OCI-LY3 (cell line): Measurements from ENCODE around the gene SERPINA1.

Source experiments
- H2AFZ ChIP-seq: fragments of 200-600, 300-600 bp; shearing (Covaris generic); 2 replicates; pipeline ENCODE4 v1.6.0; 2014; ENCODE audit warnings: antibody characterized with exemption, low read depth, low read length
- H3K27ac ChIP-seq: fragments of 200-600, 300-600 bp; sonication (generic); 2 replicates; pipeline ENCODE4 v1.5.1; 2014; ENCODE audit warnings: mild to moderate bottlenecking, low read length, moderate library complexity, mixed read lengths
- H3K27me3 ChIP-seq: fragments of 200-600, 300-600 bp; sonication (generic); 2 replicates; pipeline ENCODE4 v1.6.1; 2014; ENCODE audit warnings: low read depth, low read length, mixed read lengths
- H3K36me3 ChIP-seq: fragments of 200-600, 300-600 bp; sonication (generic); replicated peaks from 2 replicates; pipeline ENCODE3; 2014; ENCODE audit warnings: low read depth, low read length, mixed read lengths
- H3K4me1 ChIP-seq: fragments of 300-600, 200-600 bp; sonication (generic); 2 replicates; pipeline ENCODE4 v1.6.1; 2014; ENCODE audit warnings: low read length, mixed read lengths
- H3K4me2 ChIP-seq: fragments of 200-600, 300-600 bp; sonication (generic); 2 replicates; pipeline ENCODE4 v1.6.1; 2014; ENCODE audit warnings: low read length, mixed read lengths
- H3K4me3 ChIP-seq: fragments of 300-600, 200-600 bp; sonication (generic); 2 replicates; pipeline ENCODE4 v1.5.1; 2014; ENCODE audit warnings: antibody characterized with exemption, mild to moderate bottlenecking, low read length, moderate library complexity
- H3K79me2 ChIP-seq: fragments of 300-600, 200-600 bp; shearing (Covaris generic); 2 replicates; pipeline ENCODE4 v1.6.1; 2014; ENCODE audit warnings: mild to moderate bottlenecking, low read length, mixed read lengths
- H3K9ac ChIP-seq: fragments of 300-600, 200-600 bp; shearing (Covaris generic); 2 replicates; pipeline ENCODE4 v1.6.0; 2014; ENCODE audit warnings: mild to moderate bottlenecking, low read length, moderate library complexity
- H3K9me3 ChIP-seq: fragments of 200-600, 300-600 bp; shearing (Covaris generic); 2 replicates; pipeline ENCODE4 v1.6.1; 2014; ENCODE audit warnings: low read length, mixed read lengths; ENCODE audit not compliant: insufficient read depth
- H4K20me1 ChIP-seq: fragments of 200-600, 300-600 bp; sonication (generic); 2 replicates; pipeline ENCODE4 v1.6.1; 2016; ENCODE audit warnings: low read length, mixed read lengths; ENCODE audit not compliant: insufficient read depth
- CTCF ChIP-seq: fragments of 200-600, 300-600 bp; sonication (generic); IDR thresholded peaks from 2 replicates; pipeline ENCODE4 v1.5.1; 2014; ENCODE audit warnings: antibody characterized with exemption, low read length, low read depth
- EZH2phosphoT487 ChIP-seq: fragments of 200-600 bp; shearing (Covaris generic); IDR thresholded peaks from 2 replicates; pipeline ENCODE4 v1.6.1; 2018; ENCODE audit warnings: antibody characterized with exemption, mixed run types, low read depth

The SERPINA1 gene

GRCh38 chr14:94403312-94403932, 15.0 kb upstream of the SERPINA1 start:
- Histone ChIP-seq H3K9me3 (0 out of 2 replicates have a peak, but pooled peaks cover 6% of the 10 kb centered on the region), H3K4me1 (no peaks in the 10 kb centered on the region), H4K20me1 (no peaks in the 10 kb centered on the region), H3K4me2 (no peak overlapping the region), H3K27ac (no peak overlapping the region), H3K79me2 (no peaks in the 10 kb centered on the region), H3K36me3 (no peaks in the 10 kb centered on the region), H2AFZ (no peak overlapping the region), H3K4me3 (no peak overlapping the region), H3K27me3 (no peaks in the 10 kb centered on the region), H3K9ac (no peak overlapping the region)
- TF ChIP-seq CTCF (no peak), EZH2phosphoT487 (no peak)

- TF ChIP-seq CTCF, result no peak
- TF ChIP-seq EZH2phosphoT487, result no peak
- Histone ChIP-seq H3K27ac (no peak overlapping the region), H3K9me3 (no peaks in the 10 kb centered on the region), H3K79me2 (no peaks in the 10 kb centered on the region), H3K4me3 (no peak overlapping the region), H3K9ac (no peak overlapping the region), H2AFZ (no peak overlapping the region), H4K20me1 (no peaks in the 10 kb centered on the region), H3K4me2 (no peak overlapping the region), H3K4me1 (no peaks in the 10 kb centered on the region), H3K36me3 (no peaks in the 10 kb centered on the region), H3K27me3 (no peaks in the 10 kb centered on the region)
Observed at GRCh38 chr14:94401083-94401482, 12.7 kb upstream of the SERPINA1 start.

- H3K4me3 ChIP-seq, result no peak overlapping the region
- H2AFZ ChIP-seq, result no peak overlapping the region
- H3K79me2 ChIP-seq, result no peaks in the 10 kb centered on the region
- TF ChIP-seq EZH2phosphoT487 (no peak), CTCF (no peak)
- H3K9ac ChIP-seq, result no peak overlapping the region
- no peaks in the 10 kb centered on the region for H3K9me3 ChIP-seq
- no peaks in the 10 kb centered on the region for H4K20me1 ChIP-seq
- H3K27ac ChIP-seq, result no peak overlapping the region
- no peaks in the 10 kb centered on the region for H3K27me3 ChIP-seq
- H3K4me1 ChIP-seq, result no peaks in the 10 kb centered on the region
- H3K36me3 ChIP-seq, result no peaks in the 10 kb centered on the region
- H3K4me2 ChIP-seq, result no peak overlapping the region
Observed at GRCh38 chr14:94400422-94400841, 12.0 kb upstream of the SERPINA1 start.

- Histone ChIP-seq H3K27me3 (no peaks in the 10 kb centered on the region), H3K4me3 (no peak overlapping the region), H3K4me2 (no peak overlapping the region), H3K79me2 (no peaks in the 10 kb centered on the region), H3K27ac (no peak overlapping the region), H3K9me3 (no peaks in the 10 kb centered on the region), H3K9ac (no peak overlapping the region), H2AFZ (no peak overlapping the region), H3K36me3 (no peaks in the 10 kb centered on the region), H3K4me1 (no peaks in the 10 kb centered on the region), H4K20me1 (no peaks in the 10 kb centered on the region)
- TF ChIP-seq CTCF (no peak), EZH2phosphoT487 (no peak)
Observed at GRCh38 chr14:94398536-94398935, 10.1 kb upstream of the SERPINA1 start.
